ENCODE measurements around the gene COX10.
A peak's percentile ranks its signal among the peaks of the same experiment; 100 is the strongest.
"Not testable (repeated sequence)": the region's sequence is repeated elsewhere in the genome, so short reads cannot be mapped to it uniquely, and the experiment has no call there.

Gene COX10

DNA sequence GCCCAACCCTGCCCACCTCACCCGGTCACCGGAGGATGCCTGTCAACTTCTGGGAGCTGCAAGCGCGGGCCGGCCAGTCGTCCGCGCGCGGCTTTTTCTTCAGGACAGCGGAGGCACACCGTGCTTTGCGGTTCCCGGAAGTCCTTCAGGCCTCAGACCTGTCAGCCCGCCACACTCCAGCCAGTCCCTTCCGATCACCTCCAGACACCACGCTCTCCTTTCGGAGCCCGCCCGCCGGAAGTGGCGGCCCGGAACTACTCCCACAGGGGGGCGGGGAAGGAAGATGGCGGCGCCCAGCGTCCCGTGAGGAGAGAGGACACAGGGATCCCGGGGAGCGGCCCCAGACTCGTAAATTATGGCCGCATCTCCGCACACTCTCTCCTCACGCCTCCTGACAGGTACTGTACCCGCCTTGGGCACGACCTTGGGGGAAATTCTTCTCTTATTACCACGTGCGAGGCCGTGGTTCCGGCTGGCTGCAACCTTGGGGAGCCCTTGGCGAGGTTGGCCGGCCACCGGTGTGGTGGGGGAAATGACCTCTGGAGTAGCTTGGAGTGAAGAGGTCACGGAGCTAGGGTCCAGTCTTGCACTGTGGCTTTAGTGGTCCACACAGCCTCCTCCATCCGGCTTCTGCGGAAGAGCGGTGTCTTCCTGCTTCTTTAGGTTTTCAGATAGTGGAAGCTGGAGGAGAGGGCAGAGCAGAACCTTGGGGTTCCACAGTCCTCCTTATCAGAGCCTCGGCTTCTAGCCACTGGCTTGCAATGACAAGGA is at the start of gene COX10:
Gene COX10, plus strand, starts transcription at position 254 of the 771 bp plus-strand sequence. Its CDS starts 102 bp downstream, at position 356.
- H3K9ac ChIP-seq (ENCODE audit: low read length) = peak within 1 kb of the TSS; percentile 93
- H3K9me3 ChIP-seq (ENCODE audit: control insufficient read depth, low read depth, low read length) = peaks cover 8% of the 10 kb centered on the region
- peaks cover 11% of the 10 kb centered on the region for H3K4me1 ChIP-seq (ENCODE audit: control insufficient read depth, low read depth, low read length)
- H3K27me3 ChIP-seq (ENCODE audit: control insufficient read depth, insufficient read depth, low read length) = no peaks in the 10 kb centered on the region
- H3K27ac ChIP-seq (ENCODE audit: low read length) = peak within 1 kb of the TSS; percentile 96
- peaks cover under 1% of the 10 kb centered on the region for H3K36me3 ChIP-seq (ENCODE audit: control insufficient read depth, low read depth, low read length)
- peak within 1 kb of the TSS; percentile 99 for H3K4me3 ChIP-seq (ENCODE audit: low read length)

DNA sequence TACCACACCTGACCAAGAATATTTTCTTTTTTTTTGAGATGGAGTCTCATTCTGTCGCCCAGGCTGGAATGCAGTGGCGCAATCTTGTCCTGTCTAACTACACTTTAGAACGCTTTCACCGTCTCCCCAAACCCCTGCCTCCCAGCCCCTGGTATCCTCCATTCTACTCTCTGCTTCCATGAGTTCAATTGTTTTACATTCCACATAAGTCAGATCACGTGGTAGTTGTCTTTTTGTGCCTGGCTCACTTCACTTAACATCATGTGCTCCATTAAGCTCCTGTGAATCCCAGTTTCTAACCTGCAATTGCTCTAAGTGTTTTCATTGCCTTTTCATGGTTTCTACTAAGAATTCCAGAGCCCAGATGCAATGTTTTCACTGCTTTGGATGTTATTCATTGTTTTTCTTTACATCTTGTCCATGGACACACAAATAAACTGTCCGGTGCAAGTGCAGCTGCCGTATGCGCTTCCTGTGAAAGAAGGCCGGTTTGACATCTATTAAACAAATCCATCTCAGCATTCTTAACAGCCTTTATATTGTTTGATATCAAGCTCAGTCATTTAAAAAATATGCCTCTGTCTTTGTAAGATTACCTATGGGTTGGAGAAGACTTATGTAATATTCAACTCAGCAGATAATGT is 47.5 kb upstream of the COX10 start:
- not testable (repeated sequence) for H3K9me3 ChIP-seq (ENCODE audit: control insufficient read depth, low read depth, low read length); H3K36me3 ChIP-seq (ENCODE audit: control insufficient read depth, low read depth, low read length); H3K4me3 ChIP-seq (ENCODE audit: low read length); H3K4me1 ChIP-seq (ENCODE audit: control insufficient read depth, low read depth, low read length); H3K27ac ChIP-seq (ENCODE audit: low read length); H3K27me3 ChIP-seq (ENCODE audit: control insufficient read depth, insufficient read depth, low read length); H3K9ac ChIP-seq (ENCODE audit: low read length)

DNA sequence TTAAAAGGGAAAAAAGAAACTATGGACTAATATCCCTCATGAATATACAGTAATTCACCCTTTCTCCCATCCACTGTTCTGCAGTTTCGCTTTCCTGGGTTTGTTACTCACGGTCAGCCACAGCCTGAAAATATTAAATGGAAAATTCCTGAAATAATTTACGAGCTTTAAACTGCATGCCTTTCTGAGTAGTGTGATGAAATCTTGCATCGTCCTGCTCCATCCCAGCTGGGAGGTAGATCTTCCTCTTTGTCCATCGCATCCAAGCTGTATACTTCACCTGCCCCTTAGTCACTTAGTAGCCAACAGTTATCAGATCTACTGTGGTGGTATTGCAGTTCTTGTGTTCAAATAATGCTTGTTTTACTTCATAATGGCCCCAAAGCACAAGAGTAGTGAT is 39.5 kb upstream of the COX10 start:
- H3K4me3 ChIP-seq (ENCODE audit: low read length); H3K4me1 ChIP-seq (ENCODE audit: control insufficient read depth, low read depth, low read length); H3K27ac ChIP-seq (ENCODE audit: low read length); H3K9me3 ChIP-seq (ENCODE audit: control insufficient read depth, low read depth, low read length); H3K27me3 ChIP-seq (ENCODE audit: control insufficient read depth, insufficient read depth, low read length); H3K9ac ChIP-seq (ENCODE audit: low read length): not testable (repeated sequence)
- peaks cover 13% of the 10 kb centered on the region for H3K36me3 ChIP-seq (ENCODE audit: control insufficient read depth, low read depth, low read length)

DNA sequence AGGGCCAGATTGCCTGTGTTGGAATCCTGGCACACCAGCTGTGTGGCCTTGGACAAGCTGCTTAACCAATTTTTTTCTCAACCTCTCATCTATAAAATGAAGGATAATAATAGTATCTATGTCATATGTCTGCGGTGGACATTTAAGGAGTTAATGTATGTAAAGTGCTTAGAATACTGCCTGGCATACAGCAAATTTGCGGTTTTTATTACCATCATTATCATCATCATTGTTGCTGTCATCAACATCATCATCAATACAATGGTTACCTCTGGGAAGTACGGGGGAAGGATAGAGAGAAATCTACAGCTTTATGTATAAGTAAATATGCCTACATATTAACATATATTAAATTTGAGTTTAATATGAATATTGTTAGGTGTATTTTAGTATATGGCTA is 37.1 kb upstream of the COX10 start:
- Histone ChIP-seq H3K4me1 (ENCODE audit: control insufficient read depth, low read depth, low read length) (no peaks in the 10 kb centered on the region), H3K27me3 (ENCODE audit: control insufficient read depth, insufficient read depth, low read length) (no peaks in the 10 kb centered on the region), H3K36me3 (ENCODE audit: control insufficient read depth, low read depth, low read length) (peaks cover 13% of the 10 kb centered on the region), H3K27ac (ENCODE audit: low read length) (no peak overlapping the region), H3K4me3 (ENCODE audit: low read length) (no peak overlapping the region), H3K9ac (ENCODE audit: low read length) (no peak overlapping the region), H3K9me3 (ENCODE audit: control insufficient read depth, low read depth, low read length) (no peaks in the 10 kb centered on the region)

DNA sequence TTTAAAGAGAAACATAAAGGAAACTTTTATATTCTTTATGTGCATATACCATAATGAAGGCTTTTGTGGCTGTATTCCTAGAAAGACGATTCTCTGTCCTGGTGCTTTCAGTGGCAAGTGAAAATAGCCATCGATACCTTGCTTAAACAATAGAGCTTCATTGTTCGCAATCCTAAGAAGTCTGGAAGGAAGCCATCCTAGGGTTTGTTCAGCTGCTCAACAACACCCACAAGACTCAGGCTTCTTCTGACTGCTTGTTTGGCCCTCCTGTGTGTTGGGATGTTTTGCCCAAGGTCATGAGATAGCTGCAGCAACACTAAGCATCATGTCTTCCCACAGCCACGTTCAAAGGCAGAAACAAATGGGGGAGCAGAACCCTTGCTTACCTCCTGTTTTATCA is 36.1 kb upstream of the COX10 start:
- H3K4me1 ChIP-seq (ENCODE audit: control insufficient read depth, low read depth, low read length) = no peaks in the 10 kb centered on the region
- no peak overlapping the region for H3K4me3 ChIP-seq (ENCODE audit: low read length)
- H3K9me3 ChIP-seq (ENCODE audit: control insufficient read depth, low read depth, low read length) = no peaks in the 10 kb centered on the region
- H3K9ac ChIP-seq (ENCODE audit: low read length) = no peak overlapping the region
- H3K27me3 ChIP-seq (ENCODE audit: control insufficient read depth, insufficient read depth, low read length) = no peaks in the 10 kb centered on the region
- peaks cover 13% of the 10 kb centered on the region for H3K36me3 ChIP-seq (ENCODE audit: control insufficient read depth, low read depth, low read length)
- H3K27ac ChIP-seq (ENCODE audit: low read length) = no peak overlapping the region

DNA sequence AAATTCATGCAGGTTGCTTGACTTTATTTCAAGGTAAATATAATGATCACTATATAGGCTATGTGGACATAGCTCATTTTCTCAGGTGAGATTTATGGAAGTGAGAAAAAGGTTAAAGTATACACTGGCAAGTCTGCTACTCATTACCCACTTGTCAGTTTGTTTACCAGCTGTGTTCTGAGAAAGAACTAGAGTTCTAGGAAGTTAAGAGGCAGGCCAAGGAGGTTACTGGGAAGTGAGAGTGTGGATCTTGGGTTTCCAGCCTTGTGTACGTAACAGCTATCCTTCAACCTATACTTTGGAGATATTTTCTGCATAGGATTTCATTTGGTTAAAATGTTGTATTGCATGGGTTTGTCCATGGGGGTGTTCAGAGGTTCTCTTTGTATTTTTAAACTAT is 31.9 kb upstream of the COX10 start:
- Histone ChIP-seq H3K4me1 (ENCODE audit: control insufficient read depth, low read depth, low read length) (no peaks in the 10 kb centered on the region), H3K9ac (ENCODE audit: low read length) (no peak overlapping the region), H3K9me3 (ENCODE audit: control insufficient read depth, low read depth, low read length) (no peaks in the 10 kb centered on the region), H3K4me3 (ENCODE audit: low read length) (no peak overlapping the region), H3K27ac (ENCODE audit: low read length) (no peak overlapping the region), H3K36me3 (ENCODE audit: control insufficient read depth, low read depth, low read length) (peaks cover 13% of the 10 kb centered on the region), H3K27me3 (ENCODE audit: control insufficient read depth, insufficient read depth, low read length) (no peaks in the 10 kb centered on the region)

DNA sequence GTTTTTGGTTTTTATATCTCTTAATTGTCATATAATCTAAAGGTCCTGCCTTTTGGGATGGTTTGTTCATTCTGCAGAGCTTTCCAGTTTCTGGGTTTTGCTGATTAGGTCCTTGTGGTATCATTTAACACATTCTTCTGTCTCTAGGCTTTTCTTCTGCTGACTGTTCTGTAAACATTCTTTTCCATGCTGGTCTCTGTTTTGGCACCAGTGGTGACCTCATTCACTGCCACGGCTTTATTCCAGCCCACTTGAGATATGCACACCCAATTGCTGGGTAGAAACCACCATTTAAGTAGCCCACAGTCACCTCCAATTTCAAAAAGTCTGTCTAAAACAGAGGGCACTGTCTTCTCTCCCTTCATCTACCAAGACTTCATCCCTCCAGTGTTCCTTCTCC is 31.1 kb upstream of the COX10 start:
- Histone ChIP-seq H3K9me3 (ENCODE audit: control insufficient read depth, low read depth, low read length) (no peaks in the 10 kb centered on the region), H3K36me3 (ENCODE audit: control insufficient read depth, low read depth, low read length) (peaks cover 7% of the 10 kb centered on the region), H3K4me1 (ENCODE audit: control insufficient read depth, low read depth, low read length) (no peaks in the 10 kb centered on the region), H3K4me3 (ENCODE audit: low read length) (no peak overlapping the region), H3K9ac (ENCODE audit: low read length) (no peak overlapping the region), H3K27me3 (ENCODE audit: control insufficient read depth, insufficient read depth, low read length) (no peaks in the 10 kb centered on the region), H3K27ac (ENCODE audit: low read length) (no peak overlapping the region)

DNA sequence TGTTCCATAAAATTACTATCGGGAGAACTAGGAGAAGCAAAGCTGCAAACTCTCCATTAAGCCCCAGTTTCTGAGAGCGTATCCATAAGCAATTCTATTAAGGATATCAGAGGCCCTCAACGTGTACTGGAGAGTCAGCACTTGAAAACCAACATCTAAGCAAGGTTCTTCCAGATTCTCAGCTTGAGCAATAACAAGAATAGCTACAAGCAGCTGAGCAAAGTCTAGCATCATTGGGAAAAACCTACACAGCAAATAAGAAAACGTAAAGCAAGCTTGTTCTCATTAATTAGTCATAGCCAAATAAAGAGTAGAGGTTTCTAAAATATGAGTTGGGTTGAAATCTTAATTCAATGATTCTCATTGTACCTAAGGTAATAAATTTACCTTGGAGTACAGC is 26.9 kb upstream of the COX10 start:
- Histone ChIP-seq H3K27ac (ENCODE audit: low read length) (no peak overlapping the region), H3K27me3 (ENCODE audit: control insufficient read depth, insufficient read depth, low read length) (no peaks in the 10 kb centered on the region), H3K9me3 (ENCODE audit: control insufficient read depth, low read depth, low read length) (no peaks in the 10 kb centered on the region), H3K4me3 (ENCODE audit: low read length) (no peak overlapping the region), H3K36me3 (ENCODE audit: control insufficient read depth, low read depth, low read length) (no peaks in the 10 kb centered on the region), H3K4me1 (ENCODE audit: control insufficient read depth, low read depth, low read length) (no peaks in the 10 kb centered on the region), H3K9ac (ENCODE audit: low read length) (no peak overlapping the region)

DNA sequence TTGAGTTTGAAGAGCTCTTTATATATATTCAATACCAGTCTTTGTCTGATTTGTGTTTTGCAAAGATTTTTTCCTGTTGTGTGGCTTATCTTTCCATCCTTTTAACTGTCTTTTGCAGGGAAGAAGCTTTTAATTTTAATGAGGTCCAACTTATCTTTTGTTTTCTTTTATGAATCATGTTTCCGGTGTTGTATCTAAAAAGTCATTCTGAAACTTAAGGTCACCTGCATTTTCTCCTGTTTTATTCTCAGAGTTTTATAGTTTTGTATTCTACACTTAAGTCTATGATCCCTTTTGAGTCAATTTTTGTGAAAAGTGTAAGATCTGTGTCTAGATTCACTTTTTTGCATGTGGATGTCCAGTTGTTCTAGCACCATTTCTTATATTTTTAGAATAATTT is 24.6 kb upstream of the COX10 start:
- Histone ChIP-seq H3K4me1 (ENCODE audit: control insufficient read depth, low read depth, low read length) (no peaks in the 10 kb centered on the region), H3K9me3 (ENCODE audit: control insufficient read depth, low read depth, low read length) (no peaks in the 10 kb centered on the region), H3K9ac (ENCODE audit: low read length) (no peak overlapping the region), H3K4me3 (ENCODE audit: low read length) (no peak overlapping the region), H3K27ac (ENCODE audit: low read length) (no peak overlapping the region), H3K36me3 (ENCODE audit: control insufficient read depth, low read depth, low read length) (no peaks in the 10 kb centered on the region), H3K27me3 (ENCODE audit: control insufficient read depth, insufficient read depth, low read length) (no peaks in the 10 kb centered on the region)

DNA sequence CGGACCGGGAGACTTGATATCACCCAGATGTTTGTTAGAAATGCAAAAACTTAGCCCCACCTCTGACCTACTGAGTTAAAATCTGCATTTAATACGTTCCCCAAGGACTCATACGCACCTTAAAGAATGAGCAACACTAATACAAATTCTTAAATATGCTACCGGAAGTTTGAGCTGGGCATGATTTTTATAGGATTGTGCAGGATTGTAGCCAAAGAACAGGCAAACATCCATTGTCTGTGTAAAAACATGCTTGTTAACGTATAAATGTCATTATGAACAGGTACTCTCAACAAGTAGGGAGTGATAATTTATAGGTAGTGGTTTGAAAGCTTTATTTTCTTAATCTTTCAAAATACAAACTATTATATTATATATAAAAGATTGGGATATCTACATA is 22.3 kb upstream of the COX10 start:
- Histone ChIP-seq H3K4me3 (ENCODE audit: low read length) (no peak overlapping the region), H3K27ac (ENCODE audit: low read length) (no peak overlapping the region), H3K27me3 (ENCODE audit: control insufficient read depth, insufficient read depth, low read length) (no peaks in the 10 kb centered on the region), H3K4me1 (ENCODE audit: control insufficient read depth, low read depth, low read length) (no peaks in the 10 kb centered on the region), H3K36me3 (ENCODE audit: control insufficient read depth, low read depth, low read length) (peaks cover 3% of the 10 kb centered on the region), H3K9me3 (ENCODE audit: control insufficient read depth, low read depth, low read length) (no peaks in the 10 kb centered on the region), H3K9ac (ENCODE audit: low read length) (no peak overlapping the region)

DNA sequence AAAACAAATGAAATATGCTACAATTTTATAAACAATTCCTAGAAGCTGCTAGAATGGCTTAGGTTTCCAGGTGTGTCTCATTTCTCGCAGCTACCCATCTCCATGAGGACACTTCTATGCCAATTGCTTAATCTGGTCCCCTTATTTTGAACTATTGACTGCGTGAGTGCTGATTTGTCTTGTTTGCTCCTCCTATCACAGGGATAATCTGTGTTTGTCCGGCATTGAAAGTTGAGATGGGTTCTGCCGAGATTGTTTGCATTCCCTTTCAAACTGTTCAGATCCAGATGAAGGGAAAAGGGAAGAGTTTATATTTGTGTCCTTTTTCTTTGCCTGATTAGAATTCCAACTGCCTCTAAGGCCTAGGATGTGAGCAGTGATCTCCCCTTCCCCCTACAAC is 21.7 kb upstream of the COX10 start:
- Histone ChIP-seq H3K4me3 (ENCODE audit: low read length) (no peak overlapping the region), H3K9ac (ENCODE audit: low read length) (no peak overlapping the region), H3K27ac (ENCODE audit: low read length) (no peak overlapping the region), H3K4me1 (ENCODE audit: control insufficient read depth, low read depth, low read length) (no peaks in the 10 kb centered on the region), H3K27me3 (ENCODE audit: control insufficient read depth, insufficient read depth, low read length) (no peaks in the 10 kb centered on the region), H3K36me3 (ENCODE audit: control insufficient read depth, low read depth, low read length) (peaks cover 3% of the 10 kb centered on the region), H3K9me3 (ENCODE audit: control insufficient read depth, low read depth, low read length) (no peaks in the 10 kb centered on the region)

DNA sequence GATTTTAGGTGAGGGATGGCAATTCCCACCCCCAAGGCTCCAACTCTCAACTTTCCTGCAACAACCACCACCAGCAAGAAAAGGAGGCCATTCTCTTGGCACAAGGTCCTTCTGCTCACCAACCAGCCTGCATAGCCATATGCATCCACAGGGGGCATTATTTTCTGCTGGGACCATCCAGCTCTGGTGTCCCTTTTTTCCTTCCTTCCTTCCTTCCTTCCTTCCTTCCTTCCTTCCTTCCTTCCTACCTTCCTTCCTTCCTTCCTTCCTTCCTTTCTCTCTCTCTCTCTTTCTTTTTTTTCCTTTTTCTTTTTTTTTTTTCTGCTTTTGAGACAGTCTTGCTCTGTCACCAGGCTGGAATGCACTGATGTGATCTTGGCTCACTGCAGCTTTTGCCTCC is 21.1 kb upstream of the COX10 start:
- no peak overlapping the region for H3K27ac ChIP-seq (ENCODE audit: low read length)
- H3K36me3 ChIP-seq (ENCODE audit: control insufficient read depth, low read depth, low read length) = peaks cover 3% of the 10 kb centered on the region
- no peaks in the 10 kb centered on the region for H3K4me1 ChIP-seq (ENCODE audit: control insufficient read depth, low read depth, low read length)
- no peak overlapping the region for H3K9ac ChIP-seq (ENCODE audit: low read length)
- no peaks in the 10 kb centered on the region for H3K27me3 ChIP-seq (ENCODE audit: control insufficient read depth, insufficient read depth, low read length)
- H3K4me3 ChIP-seq (ENCODE audit: low read length) = no peak overlapping the region
- no peaks in the 10 kb centered on the region for H3K9me3 ChIP-seq (ENCODE audit: control insufficient read depth, low read depth, low read length)
